GM18867 (cell line): ENCODE results near the gene FNDC3B.

Experiments used
- ATAC-seq: cut with Tn5 transposase; IDR thresholded peaks from one replicate; pipeline ENCODE4 v1.9.1; 2021; ENCODE audit warnings: mild to moderate bottlenecking, moderate library complexity; ENCODE audit not compliant: unreplicated experiment

Gene FNDC3B

GRCh38 chr3:172321035-172321434, 281.7 kb downstream of the FNDC3B start:
- no peak for ATAC-seq

DNA sequence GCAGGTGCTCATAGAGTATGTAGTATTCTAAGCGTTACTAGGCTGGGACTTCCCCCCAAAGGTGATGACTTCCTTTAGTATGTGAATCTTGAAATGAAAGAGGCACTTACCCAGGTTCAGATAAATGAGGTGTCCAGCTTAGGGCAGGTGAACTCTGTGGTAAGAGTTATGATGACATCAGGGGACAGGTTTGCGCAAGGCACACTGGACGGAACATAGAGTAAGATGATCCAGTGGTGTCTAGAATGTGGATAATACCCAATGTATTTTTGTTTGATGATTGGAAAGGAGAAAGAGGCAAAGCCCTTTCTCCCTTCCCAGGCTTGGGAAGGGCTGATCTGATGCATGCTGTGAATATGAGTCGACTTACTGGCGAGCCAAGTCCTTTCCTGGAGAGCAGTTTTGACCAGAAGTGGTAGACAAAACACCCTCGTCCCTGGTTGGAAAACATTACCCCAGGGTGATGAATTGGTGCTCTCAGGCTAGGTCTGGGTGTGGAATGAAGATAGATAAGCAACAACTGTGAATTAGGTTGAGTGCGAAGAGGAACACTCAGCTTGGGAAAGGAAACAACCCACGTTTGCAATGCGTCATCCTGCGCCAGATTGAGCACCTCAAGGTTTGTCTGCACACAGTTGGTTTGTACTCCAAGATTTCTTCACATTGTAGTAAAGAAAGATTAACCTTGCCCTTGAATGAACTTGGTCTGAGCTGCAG, 284.7 kb downstream of the FNDC3B start:
- no peak for ATAC-seq

DNA sequence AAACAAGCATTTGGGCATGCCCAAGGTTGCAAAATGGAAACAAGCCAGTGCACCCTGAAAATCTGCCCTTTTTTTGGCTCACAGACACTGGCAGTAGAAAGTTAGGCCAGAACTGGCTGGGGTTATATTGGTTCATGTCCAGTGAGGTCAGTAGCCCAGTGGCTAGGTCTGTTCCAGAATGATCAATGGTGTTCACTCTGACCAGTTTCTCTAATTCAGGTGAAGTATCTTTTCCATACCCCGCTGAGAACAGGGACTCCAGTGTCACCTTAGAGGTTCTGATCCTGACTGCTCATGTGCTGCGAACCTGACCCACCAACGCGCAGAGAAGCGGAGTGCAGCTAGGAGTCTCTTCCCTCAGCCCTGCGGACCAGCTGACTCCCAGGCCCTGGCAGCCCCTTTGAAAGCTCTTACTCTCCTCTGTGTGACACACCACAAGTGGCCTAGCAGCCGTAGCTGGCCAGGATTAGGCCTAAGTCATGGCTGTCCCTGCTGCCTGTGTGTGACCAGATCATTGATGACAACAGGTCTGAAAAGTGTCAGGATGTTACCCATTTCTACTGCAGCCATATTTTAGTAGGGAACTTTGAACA, 285.3 kb downstream of the FNDC3B start:
- no peak for ATAC-seq

- no peak for ATAC-seq
Measured at GRCh38 chr3:172325461-172325860, 286.1 kb downstream of the FNDC3B start.

DNA sequence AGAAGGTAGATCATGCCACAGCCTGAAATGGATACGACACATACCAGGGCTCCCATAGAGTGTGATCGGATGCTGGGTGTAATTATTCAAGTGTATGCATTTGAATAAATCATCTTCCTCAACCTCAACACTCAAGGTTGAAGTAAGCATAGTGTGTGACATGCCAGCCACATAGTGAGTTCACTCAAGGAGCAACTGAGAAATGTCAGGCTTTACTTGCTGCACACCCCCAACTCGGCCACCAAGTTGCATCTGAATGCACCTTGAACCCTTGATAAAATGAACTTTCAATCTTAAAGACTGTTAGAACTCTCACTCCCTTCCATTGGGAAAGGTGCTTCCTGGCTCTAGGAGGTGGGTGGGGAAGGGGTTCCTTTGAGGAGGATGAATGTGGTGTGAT, 287.6 kb downstream of the FNDC3B start:
- ATAC-seq, result no peak

- ATAC-seq, result no peak
Measured at GRCh38 chr3:172328282-172328681, 288.9 kb downstream of the FNDC3B start.

GRCh38 chr3:172329070-172329469, 289.7 kb downstream of the FNDC3B start:
- no peak for ATAC-seq

DNA sequence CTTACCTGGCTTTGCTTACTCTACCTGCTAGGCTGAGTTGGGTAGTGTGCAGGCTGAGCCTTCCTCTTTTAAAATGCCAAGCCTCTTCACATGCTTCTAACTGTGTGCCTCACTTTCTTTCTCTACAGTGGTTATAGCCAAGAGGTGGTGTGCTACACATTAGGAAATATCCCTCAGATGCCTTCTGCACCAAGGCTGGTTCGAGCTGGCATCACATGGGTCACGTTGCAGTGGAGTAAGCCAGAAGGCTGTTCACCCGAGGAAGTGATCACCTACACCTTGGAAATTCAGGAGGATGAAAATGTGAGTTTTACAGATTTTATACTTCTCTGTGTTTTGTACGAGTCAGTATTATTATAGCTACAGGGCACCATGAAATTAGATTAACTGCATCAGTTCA, 291.0 kb downstream of the FNDC3B start:
- no peak for ATAC-seq

- peak; percentile 69 for ATAC-seq
Measured at GRCh38 chr3:172332256-172333041, 293.1 kb downstream of the FNDC3B start.

GRCh38 chr3:172333042-172333377, 293.6 kb downstream of the FNDC3B start:
- ATAC-seq, result no peak

DNA sequence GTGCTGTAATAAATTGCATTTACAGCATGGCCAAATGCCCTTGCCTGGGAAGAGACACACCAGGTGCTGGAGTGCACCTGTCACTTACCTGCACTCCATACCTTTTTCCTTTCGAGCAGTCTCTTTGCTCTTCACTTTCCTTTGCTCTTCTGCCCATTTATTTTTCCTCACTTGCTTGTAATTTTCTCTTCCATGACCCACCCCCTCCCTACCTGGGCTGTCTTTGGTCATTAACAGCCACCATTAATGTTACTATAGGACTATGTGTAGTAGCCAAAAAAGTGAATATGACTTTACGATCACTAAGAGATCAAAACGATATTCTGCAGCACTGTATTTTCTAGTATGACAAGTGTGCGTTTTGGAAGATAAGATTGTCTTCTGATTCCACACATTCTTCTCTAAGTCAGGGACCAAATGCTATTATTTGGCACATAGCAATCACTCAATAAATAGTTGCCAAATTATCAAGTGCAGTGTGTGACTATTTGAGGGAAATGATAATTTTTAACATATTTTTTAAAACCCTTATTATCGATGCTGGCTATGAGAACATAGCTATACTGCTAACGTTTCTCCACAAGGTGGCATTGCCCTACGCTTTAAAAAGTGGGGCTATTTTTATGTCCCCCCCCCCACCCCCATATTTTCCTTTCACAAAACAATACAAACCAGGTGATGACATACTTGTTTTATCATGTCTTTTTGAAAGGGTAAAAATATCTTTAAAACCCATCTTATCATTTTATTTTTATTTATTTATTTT, 294.5 kb downstream of the FNDC3B start:
- ATAC-seq, result no peak

- no peak for ATAC-seq
Measured at GRCh38 chr3:172334671-172335207, 295.4 kb downstream of the FNDC3B start.

GRCh38 chr3:172339892-172340291, 300.5 kb downstream of the FNDC3B start:
- ATAC-seq, result no peak

GRCh38 chr3:172340583-172340982, 301.2 kb downstream of the FNDC3B start:
- no peak for ATAC-seq

DNA sequence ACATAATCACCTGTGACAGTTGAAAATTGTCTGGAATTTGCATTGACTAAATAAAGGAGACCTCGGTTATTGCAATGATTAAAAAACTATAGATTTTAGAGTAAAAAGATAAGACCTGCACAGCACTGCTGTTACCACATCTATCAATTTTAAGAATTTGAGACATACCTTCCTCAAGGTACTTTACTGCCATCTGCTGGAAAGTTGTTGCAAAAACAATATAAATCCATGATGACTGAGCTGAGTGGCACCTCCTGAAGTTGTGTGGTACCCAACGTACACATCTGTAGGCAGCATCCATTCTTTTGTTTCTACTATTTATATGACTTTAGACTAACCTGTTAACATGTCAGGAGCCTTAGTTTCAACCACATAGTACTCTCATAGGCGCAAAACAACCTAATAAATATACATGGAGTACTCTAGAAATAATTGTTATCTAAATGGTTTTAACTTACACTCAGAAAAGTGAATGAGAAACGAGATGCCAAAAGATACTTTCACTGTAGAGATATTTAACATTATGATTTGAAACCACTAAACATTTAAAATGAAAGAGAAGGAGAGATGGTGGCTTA, 302.2 kb downstream of the FNDC3B start:
- peak; percentile 53 for ATAC-seq

- ATAC-seq, result no peak
Measured at GRCh38 chr3:172342097-172342659, 302.8 kb downstream of the FNDC3B start.

- ATAC-seq, result no peak
Measured at GRCh38 chr3:172343117-172343516, 303.7 kb downstream of the FNDC3B start.

DNA sequence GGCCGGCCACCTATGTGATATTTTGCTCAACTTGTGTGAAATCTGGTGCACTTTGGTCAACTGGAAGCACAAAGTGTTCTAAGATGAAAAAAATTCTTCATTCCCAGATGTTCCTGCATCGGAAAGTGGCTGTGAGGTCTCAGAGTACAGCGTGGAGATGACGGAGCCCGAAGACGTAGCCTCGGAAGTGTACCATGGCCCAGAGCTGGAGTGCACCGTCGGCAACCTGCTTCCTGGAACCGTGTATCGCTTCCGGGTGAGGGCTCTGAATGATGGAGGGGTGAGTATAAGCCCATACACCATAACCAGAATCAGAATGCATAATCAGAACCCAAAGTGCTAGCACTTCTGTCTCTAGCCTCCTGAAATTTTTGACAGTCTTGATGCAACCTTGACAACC, 304.6 kb downstream of the FNDC3B start:
- no peak for ATAC-seq

GRCh38 chr3:172346161-172346560, 306.8 kb downstream of the FNDC3B start:
- no peak for ATAC-seq

GRCh38 chr3:172347895-172348679, 308.7 kb downstream of the FNDC3B start:
- ATAC-seq, result no peak
